BJ (cell line): ENCODE data around the gene CEP104. TPM values are rescaled to one million over a fixed set of nuclear protein-coding genes. Genes with fewer than 3 reads are reported as not detected.

Experiments
- CTCF ChIA-PET: fragments of 350-600 bp; formaldehyde crosslinking; extraction: SDS; loops from one replicate; lab custom pipeline; 2021; ENCODE audit warnings: antibody characterized with exemption, inconsistent platforms; lab: Yijun Ruan, JAX
- POLR2A ChIA-PET: fragments of 300-600 bp; sonication (Branson Sonifier 250); formaldehyde crosslinking; extraction: SDS; loops from one replicate; lab custom pipeline; 2021; ENCODE audit warnings: antibody characterized with exemption; lab: Charles Lee
- DNase-seq: peaks from one replicate; pipeline ENCODE4 v3.0.0-alpha.2; 2011; ENCODE audit warnings: low read depth
- H3K27me3 ChIP-seq: 2 replicates; pipeline ENCODE4 v1.6.0; 2011; ENCODE audit warnings: low read length; ENCODE audit not compliant: control insufficient read depth, insufficient read depth
- H3K36me3 ChIP-seq: 2 replicates; pipeline ENCODE4 v1.5.1; 2011; ENCODE audit warnings: low read length; ENCODE audit not compliant: control insufficient read depth, insufficient read depth
- H3K4me3 ChIP-seq: 2 replicates; pipeline ENCODE4 v1.5.1; 2011; ENCODE audit warnings: low read depth, mild to moderate bottlenecking, control low read depth, low read length
- polyA plus RNA-seq: library from polyadenylated mRNA; depleted of rRNA; stranded (reverse); fragments of >200 nt; gene quantifications from 2 replicates; pipeline ENCODE4 v1.2.3, GENCODE V29; 2011
- TF ChIP-seq, protein P1 (sequence below): IDR thresholded peaks from 2 replicates; pipeline ENCODE4 v1.5.1; 2011; ENCODE audit warnings: low read depth, mild to moderate bottlenecking, control low read depth, inconsistent platforms, low read length, moderate library complexity; ENCODE audit not compliant: insufficient read depth

The CEP104 gene
- polyA plus RNA-seq, 1 experiment, result 19.5 TPM

DNA sequence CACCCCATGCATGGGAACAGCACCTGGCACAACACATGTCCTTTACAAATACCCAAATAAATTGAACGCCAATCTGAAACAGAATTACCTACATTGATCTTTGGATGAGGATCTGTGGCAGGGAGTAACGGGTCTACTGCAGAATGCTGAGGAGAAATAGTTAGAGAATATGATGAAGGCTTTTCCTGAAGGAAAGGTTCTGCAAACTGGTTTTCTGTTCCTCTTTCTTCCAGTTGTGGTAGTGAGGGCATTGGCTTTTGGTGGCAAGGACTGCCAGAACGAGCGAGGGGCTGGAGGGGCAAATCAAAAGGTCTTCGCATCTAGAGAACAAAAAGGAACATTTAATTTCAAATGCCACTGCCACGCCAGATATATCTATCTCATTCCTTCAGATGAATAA is 19.8 kb downstream of the CEP104 start:
- CTCF ChIA-PET, result no interaction called here
- TF ChIP-seq, protein P1, sequence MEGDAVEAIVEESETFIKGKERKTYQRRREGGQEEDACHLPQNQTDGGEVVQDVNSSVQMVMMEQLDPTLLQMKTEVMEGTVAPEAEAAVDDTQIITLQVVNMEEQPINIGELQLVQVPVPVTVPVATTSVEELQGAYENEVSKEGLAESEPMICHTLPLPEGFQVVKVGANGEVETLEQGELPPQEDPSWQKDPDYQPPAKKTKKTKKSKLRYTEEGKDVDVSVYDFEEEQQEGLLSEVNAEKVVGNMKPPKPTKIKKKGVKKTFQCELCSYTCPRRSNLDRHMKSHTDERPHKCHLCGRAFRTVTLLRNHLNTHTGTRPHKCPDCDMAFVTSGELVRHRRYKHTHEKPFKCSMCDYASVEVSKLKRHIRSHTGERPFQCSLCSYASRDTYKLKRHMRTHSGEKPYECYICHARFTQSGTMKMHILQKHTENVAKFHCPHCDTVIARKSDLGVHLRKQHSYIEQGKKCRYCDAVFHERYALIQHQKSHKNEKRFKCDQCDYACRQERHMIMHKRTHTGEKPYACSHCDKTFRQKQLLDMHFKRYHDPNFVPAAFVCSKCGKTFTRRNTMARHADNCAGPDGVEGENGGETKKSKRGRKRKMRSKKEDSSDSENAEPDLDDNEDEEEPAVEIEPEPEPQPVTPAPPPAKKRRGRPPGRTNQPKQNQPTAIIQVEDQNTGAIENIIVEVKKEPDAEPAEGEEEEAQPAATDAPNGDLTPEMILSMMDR, result no peak
- no peak for DNase-seq
- peaks cover 22% of the 10 kb centered on the region for H3K36me3 ChIP-seq
- POLR2A ChIA-PET, result no interaction called here
- H3K27me3 ChIP-seq, result no peaks in the 10 kb centered on the region
- H3K4me3 ChIP-seq, result no peak overlapping the region

DNA sequence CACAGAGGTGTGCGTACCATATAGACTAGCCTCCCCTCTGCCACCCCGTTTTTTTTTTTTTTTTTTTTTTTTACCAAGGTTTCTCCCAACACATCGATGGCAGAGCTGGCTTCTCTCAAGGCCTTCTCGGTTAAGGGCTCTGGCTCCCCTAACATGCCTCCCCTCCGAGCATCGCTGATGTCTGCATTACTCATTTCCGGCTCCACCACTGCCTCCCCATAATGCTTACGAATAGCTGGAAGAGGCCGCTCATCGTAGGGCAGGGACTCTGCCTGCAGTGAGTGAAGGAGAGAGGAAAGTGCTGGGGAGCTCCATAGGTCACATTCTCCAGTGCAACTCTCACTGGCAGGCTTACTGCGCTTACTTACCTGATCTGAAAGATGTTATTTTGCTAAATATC is 20.6 kb downstream of the CEP104 start:
- H3K4me3 ChIP-seq, result no peak overlapping the region
- DNase-seq, result no peak
- H3K27me3 ChIP-seq, result no peaks in the 10 kb centered on the region
- ChIA-PET CTCF (interaction anchor here (0.6 kb wide), 1 partner anchor 28 kb away, joined by 3 read pairs; no protein-coding TSS in a partner anchor), POLR2A (no interaction called here)
- TF ChIP-seq, protein P1, result no peak
- H3K36me3 ChIP-seq, result peaks cover 22% of the 10 kb centered on the region

DNA sequence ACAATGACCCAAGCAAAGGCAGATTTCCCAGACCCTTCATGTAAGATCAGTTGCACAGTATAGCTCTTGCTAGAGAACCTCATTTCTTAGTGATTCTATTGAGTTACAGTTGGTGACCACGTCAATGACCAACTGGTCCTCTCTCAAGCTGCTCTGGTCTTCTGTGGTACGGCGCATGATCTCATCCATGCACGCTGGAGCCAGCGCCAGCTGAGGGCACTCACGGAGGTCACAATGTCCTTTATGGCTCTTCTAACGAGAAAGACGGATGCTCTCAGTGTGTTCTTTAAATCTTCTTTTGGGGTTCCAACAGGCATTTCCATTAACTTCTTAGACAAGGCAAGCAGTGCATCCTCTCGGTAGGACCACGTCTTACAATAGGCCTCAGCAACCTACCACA is 22.3 kb downstream of the CEP104 start:
- CTCF ChIA-PET, result no interaction called here
- POLR2A ChIA-PET, result no interaction called here
- Histone ChIP-seq H3K36me3 (peaks cover 19% of the 10 kb centered on the region), H3K27me3 (no peaks in the 10 kb centered on the region), H3K4me3 (no peak overlapping the region)
- TF ChIP-seq, protein P1, result no peak
- no peak for DNase-seq

DNA sequence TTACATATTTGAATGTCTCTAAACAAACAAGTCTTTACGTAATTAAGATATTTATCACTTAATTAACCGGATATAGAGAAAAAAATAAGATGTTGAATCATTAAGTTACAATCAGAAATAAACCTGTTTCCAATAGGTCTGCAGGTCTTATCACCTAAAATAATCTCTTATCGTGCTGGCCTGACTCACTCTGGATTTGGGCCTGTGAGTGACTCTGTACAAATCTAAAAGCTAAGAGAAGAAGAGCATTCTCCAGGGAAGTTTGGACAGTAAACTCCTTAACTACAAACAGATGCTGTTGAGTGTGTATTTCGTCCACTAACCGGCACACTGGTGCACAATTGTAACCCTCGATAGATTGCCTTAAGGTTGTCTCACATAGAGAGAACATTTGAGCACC is 25.3 kb downstream of the CEP104 start:
- TF ChIP-seq, protein P1, result no peak
- peak; percentile 76 for DNase-seq
- Histone ChIP-seq H3K27me3 (no peaks in the 10 kb centered on the region), H3K36me3 (peaks cover 21% of the 10 kb centered on the region), H3K4me3 (no peak overlapping the region)
- ChIA-PET CTCF (no interaction called here), POLR2A (no interaction called here)

DNA sequence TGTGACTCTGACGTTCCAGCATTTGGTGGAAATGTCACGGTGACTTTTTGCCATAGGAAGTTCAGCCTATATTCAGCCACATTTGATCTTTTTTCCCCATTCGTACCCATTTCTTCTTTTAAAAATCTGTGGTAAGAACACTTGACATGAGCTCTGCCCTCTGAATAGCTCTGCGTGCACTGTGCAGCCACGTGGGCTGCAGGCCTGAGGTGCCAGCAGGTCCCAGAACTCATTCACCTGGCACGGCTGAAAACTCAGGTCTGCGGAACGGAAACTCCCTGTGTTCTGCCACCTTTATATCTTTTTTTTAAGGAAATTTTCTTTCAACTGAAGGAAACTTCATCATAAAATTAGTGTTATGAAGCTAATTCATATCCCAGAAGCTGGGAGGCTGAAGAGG is 28.6 kb downstream of the CEP104 start:
- Histone ChIP-seq H3K27me3 (no peaks in the 10 kb centered on the region), H3K4me3 (no peak overlapping the region), H3K36me3 (peaks cover 20% of the 10 kb centered on the region)
- TF ChIP-seq, protein P1, result no peak
- CTCF ChIA-PET, result interaction anchor here (1.8 kb wide), 1 partner anchor 11 kb away, joined by 4 read pairs; no protein-coding TSS in a partner anchor
- POLR2A ChIA-PET, result no interaction called here
- no peak for DNase-seq
